Measurements from ENCODE around the gene SERPINA3. TPM values are rescaled to one million over a fixed set of nuclear protein-coding genes. Genes with fewer than 3 reads are reported as not detected.

The SERPINA3 gene
- total RNA-seq, 4 donors from 2014 or later, result 31.0 to 91.4 (median 73.2) TPM

DNA sequence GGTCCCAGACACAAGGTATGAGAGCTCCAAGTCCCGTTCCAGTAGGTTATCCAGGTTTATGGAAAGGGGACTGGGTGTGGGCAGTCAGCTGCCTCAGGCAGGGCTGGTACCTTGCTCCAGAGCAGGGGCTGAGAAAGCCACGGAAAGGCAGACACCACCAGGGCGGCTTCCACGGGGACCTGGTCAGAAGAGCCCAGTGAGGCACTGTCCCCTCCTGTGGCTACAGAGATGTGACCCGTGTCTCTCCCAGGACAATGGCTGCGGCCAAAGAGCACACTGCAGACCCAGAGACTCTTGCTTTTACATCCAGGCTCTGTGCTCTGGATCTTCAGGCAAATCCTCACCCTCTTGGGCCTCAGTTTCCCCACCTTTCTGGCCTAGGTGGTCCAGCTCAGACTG lies 42.2 kb upstream of the SERPINA3 start:
- DNase-seq (ENCODE audit: low spot score in 2 of 2), result no peak
- WGBS, result 94% methylated on average over 4 of the region's 6 CpGs
- Histone ChIP-seq H3K9me3 (no peaks in the 10 kb centered on the region), H3K27me3 (no peaks in the 10 kb centered on the region), H3K36me3 (no peaks in the 10 kb centered on the region), H3K4me1 (no peaks in the 10 kb centered on the region), H3K4me3 (no peak overlapping the region), H3K27ac (no peak overlapping the region)
- TF ChIP-seq, protein P1, sequence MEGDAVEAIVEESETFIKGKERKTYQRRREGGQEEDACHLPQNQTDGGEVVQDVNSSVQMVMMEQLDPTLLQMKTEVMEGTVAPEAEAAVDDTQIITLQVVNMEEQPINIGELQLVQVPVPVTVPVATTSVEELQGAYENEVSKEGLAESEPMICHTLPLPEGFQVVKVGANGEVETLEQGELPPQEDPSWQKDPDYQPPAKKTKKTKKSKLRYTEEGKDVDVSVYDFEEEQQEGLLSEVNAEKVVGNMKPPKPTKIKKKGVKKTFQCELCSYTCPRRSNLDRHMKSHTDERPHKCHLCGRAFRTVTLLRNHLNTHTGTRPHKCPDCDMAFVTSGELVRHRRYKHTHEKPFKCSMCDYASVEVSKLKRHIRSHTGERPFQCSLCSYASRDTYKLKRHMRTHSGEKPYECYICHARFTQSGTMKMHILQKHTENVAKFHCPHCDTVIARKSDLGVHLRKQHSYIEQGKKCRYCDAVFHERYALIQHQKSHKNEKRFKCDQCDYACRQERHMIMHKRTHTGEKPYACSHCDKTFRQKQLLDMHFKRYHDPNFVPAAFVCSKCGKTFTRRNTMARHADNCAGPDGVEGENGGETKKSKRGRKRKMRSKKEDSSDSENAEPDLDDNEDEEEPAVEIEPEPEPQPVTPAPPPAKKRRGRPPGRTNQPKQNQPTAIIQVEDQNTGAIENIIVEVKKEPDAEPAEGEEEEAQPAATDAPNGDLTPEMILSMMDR (IDR thresholded peaks at IDR 0.05), result no peak
- TF ChIP-seq POLR2A (IDR thresholded peaks at IDR 0.05), result no peak
- no peak for TF ChIP-seq POLR2AphosphoS5 (IDR thresholded peaks at IDR 0.05)
- no peak for TF ChIP-seq EP300 (IDR thresholded peaks at IDR 0.05)

DNA sequence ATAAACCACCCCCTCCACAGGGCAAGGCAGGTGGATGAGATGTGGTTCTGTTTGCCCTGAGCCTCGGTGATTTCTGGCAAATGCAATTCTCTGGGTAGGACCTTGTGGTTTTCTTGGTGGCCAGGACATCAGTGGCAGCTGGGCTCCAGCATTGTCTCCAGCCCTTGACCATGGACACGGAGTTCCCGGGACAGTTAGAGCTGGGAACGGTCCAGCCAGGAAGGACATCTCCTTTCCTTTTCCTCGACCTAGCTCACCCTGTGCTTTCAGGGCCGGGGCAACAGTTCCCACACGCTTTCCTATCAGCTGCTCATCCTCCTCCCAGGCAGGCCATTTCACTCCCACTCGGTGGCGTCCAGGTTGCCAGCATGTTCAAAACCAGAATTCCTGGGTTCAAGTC lies 41.8 kb upstream of the SERPINA3 start:
- Histone ChIP-seq H3K27me3 (no peaks in the 10 kb centered on the region), H3K27ac (no peak overlapping the region), H3K4me3 (no peak overlapping the region), H3K4me1 (no peaks in the 10 kb centered on the region), H3K36me3 (no peaks in the 10 kb centered on the region), H3K9me3 (no peaks in the 10 kb centered on the region)
- no peak for TF ChIP-seq POLR2AphosphoS5 (IDR thresholded peaks at IDR 0.05)
- TF ChIP-seq, protein P1 (IDR thresholded peaks at IDR 0.05), result no peak
- TF ChIP-seq POLR2A (IDR thresholded peaks at IDR 0.05), result no peak
- 97% methylated on average over 6 of the region's 9 CpGs for WGBS
- no peak for DNase-seq (ENCODE audit: low spot score in 2 of 2)

DNA sequence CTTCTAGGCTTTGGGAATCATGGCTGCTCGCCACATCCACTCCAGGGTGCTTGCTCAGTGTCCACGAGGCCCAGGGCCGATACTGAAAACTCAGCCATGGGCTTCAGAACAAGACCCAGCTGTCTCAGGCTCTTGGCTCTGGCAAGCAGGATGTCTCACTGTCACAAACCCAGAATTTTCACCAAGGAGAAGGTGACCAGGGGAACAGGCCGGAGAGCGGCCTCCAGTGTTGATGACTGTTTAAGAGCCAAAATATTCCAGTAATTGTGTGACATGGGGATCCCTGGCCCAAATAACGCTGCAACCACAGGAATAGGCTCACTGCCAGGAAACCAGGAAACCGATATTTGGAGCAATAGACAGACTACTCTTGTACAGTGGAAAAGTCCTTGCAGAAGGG lies 40.8 kb upstream of the SERPINA3 start:
- Histone ChIP-seq H3K4me3 (no peak overlapping the region), H3K36me3 (no peaks in the 10 kb centered on the region), H3K9me3 (no peaks in the 10 kb centered on the region), H3K27me3 (no peaks in the 10 kb centered on the region), H3K27ac (peak overlapping the region; percentile 14), H3K4me1 (no peaks in the 10 kb centered on the region)
- no peak for DNase-seq (ENCODE audit: low spot score in 2 of 2)
- WGBS, result 59% methylated on average over 4 of the region's 7 CpGs
- TF ChIP-seq EP300 (IDR thresholded peaks at IDR 0.05) (no peak), POLR2A (IDR thresholded peaks at IDR 0.05) (no peak), POLR2AphosphoS5 (IDR thresholded peaks at IDR 0.05) (no peak)
- TF ChIP-seq, protein P1 (IDR thresholded peaks at IDR 0.05), result no peak

DNA sequence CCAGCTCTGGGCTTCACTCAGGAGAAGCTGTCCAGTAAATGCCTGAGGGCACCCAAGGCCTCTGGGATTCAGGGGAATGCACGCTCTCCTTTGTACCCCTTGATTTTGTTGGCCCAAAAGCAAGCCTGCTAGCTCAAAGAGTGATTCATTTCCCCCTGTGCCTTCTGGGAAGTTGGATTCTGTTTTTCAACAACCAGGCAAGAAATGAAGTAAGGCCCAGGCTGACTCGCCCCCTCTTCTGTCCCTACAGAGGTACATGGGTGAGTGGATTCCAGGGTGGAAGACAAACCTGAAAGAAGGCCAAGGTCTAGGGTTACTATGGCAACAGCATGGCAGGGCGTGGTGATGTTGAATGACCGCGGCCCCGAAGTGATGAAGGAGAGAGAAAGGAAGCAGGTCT lies 40.2 kb upstream of the SERPINA3 start:
- DNase-seq (ENCODE audit: low spot score in 2 of 2), result no peak
- Histone ChIP-seq H3K27me3 (no peaks in the 10 kb centered on the region), H3K36me3 (no peaks in the 10 kb centered on the region), H3K4me1 (no peaks in the 10 kb centered on the region), H3K9me3 (no peaks in the 10 kb centered on the region), H3K4me3 (no peak overlapping the region), H3K27ac (no peak overlapping the region)
- WGBS, result 87% methylated on average over 6 of the region's 6 CpGs
- TF ChIP-seq, protein P1 (IDR thresholded peaks at IDR 0.05), result no peak
- TF ChIP-seq EP300 (IDR thresholded peaks at IDR 0.05), result no peak
- TF ChIP-seq POLR2A (IDR thresholded peaks at IDR 0.05), result no peak
- no peak for TF ChIP-seq POLR2AphosphoS5 (IDR thresholded peaks at IDR 0.05)

DNA sequence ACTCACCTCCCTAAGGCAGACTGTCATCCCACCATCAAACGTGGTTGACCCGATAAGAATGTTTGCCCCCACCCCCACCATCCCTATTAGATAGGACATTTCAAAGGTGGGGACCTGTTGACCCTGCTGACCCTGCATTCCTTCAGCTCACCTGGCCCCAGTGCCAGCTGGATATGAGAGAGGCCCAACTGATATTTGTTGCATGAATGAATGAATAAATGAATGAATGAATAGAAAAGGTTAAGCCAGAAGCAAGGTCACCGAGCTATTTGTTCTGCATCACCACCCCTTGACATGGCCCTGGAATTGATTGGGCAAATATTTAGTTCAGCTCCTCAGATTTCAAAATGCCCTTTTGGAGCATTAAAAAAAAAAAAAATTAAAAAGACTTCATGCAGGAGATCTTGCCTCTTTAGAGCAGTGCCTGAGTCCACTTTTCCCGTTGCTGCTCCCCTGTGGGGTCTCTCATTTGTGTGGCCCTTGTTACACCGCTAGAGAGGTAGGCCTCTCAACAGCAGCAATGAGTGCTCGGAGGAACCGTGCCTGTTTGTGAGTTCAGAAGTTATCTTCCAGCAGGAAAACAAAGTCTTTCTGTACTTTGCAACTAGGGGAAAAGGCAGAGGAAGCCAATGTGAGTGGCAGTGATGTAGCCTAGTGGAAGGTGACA lies 39.4 kb upstream of the SERPINA3 start:
- no peak overlapping the region for H3K27ac ChIP-seq
- TF ChIP-seq POLR2AphosphoS5 (IDR thresholded peaks at IDR 0.05) (no peak), POLR2A (IDR thresholded peaks at IDR 0.05) (no peak), EP300 (IDR thresholded peaks at IDR 0.05) (no peak)
- TF ChIP-seq, protein P1 (IDR thresholded peaks at IDR 0.05), result no peak
- 81% methylated on average over 7 of the region's 7 CpGs for WGBS
- H3K27me3 ChIP-seq, result no peaks in the 10 kb centered on the region
- no peaks in the 10 kb centered on the region for H3K9me3 ChIP-seq
- no peaks in the 10 kb centered on the region for H3K4me1 ChIP-seq
- H3K4me3 ChIP-seq, result no peak overlapping the region
- DNase-seq (ENCODE audit: low spot score in 2 of 2), result no peak
- no peaks in the 10 kb centered on the region for H3K36me3 ChIP-seq

Data from suprapubic skin (tissue), 4 donors.